Raji (cell line): ENCODE measurements around the gene INSIG2.
A peak's percentile ranks its signal among the peaks of the same experiment; 100 is the strongest.

Experiments used
- POLR2A ChIP-seq: IDR thresholded peaks from 2 replicates; pipeline ENCODE4 v1.6.1; 2011; ENCODE audit warnings: low read depth, low read length, control low read depth; ENCODE audit not compliant: insufficient read depth

The INSIG2 gene

GRCh38 chr2:118088051-118089024 lies at the start of gene INSIG2:
INSIG2 (plus strand) TSS chr2:118088471; CDS start chr2:118096557, 8,086 bp downstream.
- TF ChIP-seq POLR2A: peak; percentile 53

GRCh38 chr2:118040891-118041290 lies 47.4 kb upstream of the INSIG2 start:
- TF ChIP-seq POLR2A: no peak

GRCh38 chr2:118044103-118044716 lies 44.1 kb upstream of the INSIG2 start:
- TF ChIP-seq POLR2A: no peak

GRCh38 chr2:118044854-118045253 lies 43.4 kb upstream of the INSIG2 start:
- TF ChIP-seq POLR2A: no peak

GRCh38 chr2:118045286-118045685 lies 43.0 kb upstream of the INSIG2 start:
- no peak for TF ChIP-seq POLR2A

- no peak for TF ChIP-seq POLR2A
These were observed 41.5 kb upstream of the INSIG2 start for GRCh38 chr2:118046634-118047210.

GRCh38 chr2:118047380-118047826 lies 40.9 kb upstream of the INSIG2 start:
- no peak for TF ChIP-seq POLR2A

- no peak for TF ChIP-seq POLR2A
These were observed 39.9 kb upstream of the INSIG2 start for GRCh38 chr2:118048401-118048800.

- no peak for TF ChIP-seq POLR2A
These were observed 39.0 kb upstream of the INSIG2 start for GRCh38 chr2:118049140-118049815.

GRCh38 chr2:118049816-118050140 lies 38.5 kb upstream of the INSIG2 start:
- no peak for TF ChIP-seq POLR2A

- TF ChIP-seq POLR2A: no peak
These were observed 37.9 kb upstream of the INSIG2 start for GRCh38 chr2:118050386-118050785.

- no peak for TF ChIP-seq POLR2A
These were observed 37.3 kb upstream of the INSIG2 start for GRCh38 chr2:118050974-118051373.

- TF ChIP-seq POLR2A: no peak
These were observed 36.4 kb upstream of the INSIG2 start for GRCh38 chr2:118051826-118052358.

- no peak for TF ChIP-seq POLR2A
These were observed 35.8 kb upstream of the INSIG2 start for GRCh38 chr2:118052474-118052873.

GRCh38 chr2:118053681-118054080 lies 34.6 kb upstream of the INSIG2 start:
- TF ChIP-seq POLR2A: no peak
